ENCODE measurements around the gene TREM2. TPM values are rescaled to one million over a fixed set of nuclear protein-coding genes. Genes with fewer than 3 reads are reported as not detected.
"Not testable (repeated sequence)": the region's sequence is repeated elsewhere in the genome, so short reads cannot be mapped to it uniquely, and the experiment has no call there.

Gene TREM2
- polyA plus RNA-seq, 4 donors = 0.16 to 0.81 (median 0.21) TPM; not detected in 1

GRCh38 chr6:41189046-41189445 is 26.1 kb upstream of the TREM2 start:
- H3K27me3 ChIP-seq (ENCODE audit: control insufficient read depth in 3 of 3, insufficient read depth in 3 of 3, low read length in 3 of 3) = peaks cover 0 to 18% (median 0%) of the 10 kb centered on the region in 3 donors
- H3K4me3 ChIP-seq (ENCODE audit: low read depth in 1 of 3, low read length in 3 of 3); DNase-seq; FAIRE-seq; H3K4me1 ChIP-seq (ENCODE audit: control insufficient read depth in 3 of 3, insufficient read depth in 2 of 3, low read depth in 1 of 3, low read length in 2 of 3); H3K9me3 ChIP-seq (ENCODE audit: control insufficient read depth in 2 of 2, insufficient read depth in 1 of 2, low read depth in 1 of 2, low read length in 1 of 2); H3K27ac ChIP-seq (ENCODE audit: low read depth in 1 of 3, low read length in 2 of 3); H3K36me3 ChIP-seq (ENCODE audit: control insufficient read depth in 3 of 3, insufficient read depth in 2 of 3, low read depth in 1 of 3, low read length in 3 of 3): not testable (repeated sequence)

GRCh38 chr6:41187924-41188886 is 25.3 kb upstream of the TREM2 start:
- no peaks in the 10 kb centered on the region for H3K4me1 ChIP-seq (ENCODE audit: control insufficient read depth in 3 of 3, insufficient read depth in 2 of 3, low read depth in 1 of 3, low read length in 2 of 3)
- no peaks in the 10 kb centered on the region for H3K36me3 ChIP-seq (ENCODE audit: control insufficient read depth in 3 of 3, insufficient read depth in 2 of 3, low read depth in 1 of 3, low read length in 3 of 3)
- H3K4me3 ChIP-seq (ENCODE audit: low read depth in 1 of 3, low read length in 3 of 3) = no peak overlapping the region
- WGBS, 3 donors = 76 to 80% (median 77%) methylated on average over 8 of the region's 8 CpGs
- no peak overlapping the region for H3K27ac ChIP-seq (ENCODE audit: low read depth in 1 of 3, low read length in 2 of 3)
- FAIRE-seq = no peak
- DNase-seq = no peak
- peaks cover 0 to 9% of the 10 kb centered on the region in 2 donors for H3K9me3 ChIP-seq (ENCODE audit: control insufficient read depth in 2 of 2, insufficient read depth in 1 of 2, low read depth in 1 of 2, low read length in 1 of 2)
- H3K27me3 ChIP-seq (ENCODE audit: control insufficient read depth in 3 of 3, insufficient read depth in 3 of 3, low read length in 3 of 3) = peaks cover 0 to 18% (median 0%) of the 10 kb centered on the region in 3 donors

- no peaks in the 10 kb centered on the region for H3K4me1 ChIP-seq (ENCODE audit: control insufficient read depth in 3 of 3, insufficient read depth in 2 of 3, low read depth in 1 of 3, low read length in 2 of 3)
- H3K36me3 ChIP-seq (ENCODE audit: control insufficient read depth in 3 of 3, insufficient read depth in 2 of 3, low read depth in 1 of 3, low read length in 3 of 3) = no peaks in the 10 kb centered on the region
- H3K27me3 ChIP-seq (ENCODE audit: control insufficient read depth in 3 of 3, insufficient read depth in 3 of 3, low read length in 3 of 3) = peaks cover 0 to 6% (median 0%) of the 10 kb centered on the region in 3 donors
- FAIRE-seq (no peak), DNase-seq (no peak)
- peaks cover 0 to 9% of the 10 kb centered on the region in 2 donors for H3K9me3 ChIP-seq (ENCODE audit: control insufficient read depth in 2 of 2, insufficient read depth in 1 of 2, low read depth in 1 of 2, low read length in 1 of 2)
- 59 to 81% (median 77%) methylated on average over 10 of the region's 10 CpGs for WGBS, 3 donors
- H3K27ac ChIP-seq (ENCODE audit: low read depth in 1 of 3, low read length in 2 of 3) = no peak overlapping the region
- H3K4me3 ChIP-seq (ENCODE audit: low read depth in 1 of 3, low read length in 3 of 3) = no peak overlapping the region
Observed at GRCh38 chr6:41186031-41186562, 23.2 kb upstream of the TREM2 start.

GRCh38 chr6:41184761-41185160 is 21.8 kb upstream of the TREM2 start:
- no peak overlapping the region for H3K27ac ChIP-seq (ENCODE audit: low read depth in 1 of 3, low read length in 2 of 3)
- DNase-seq (no peak), FAIRE-seq (no peak)
- H3K36me3 ChIP-seq (ENCODE audit: control insufficient read depth in 3 of 3, insufficient read depth in 2 of 3, low read depth in 1 of 3, low read length in 3 of 3) = no peaks in the 10 kb centered on the region
- peaks cover 0 to 6% (median 0%) of the 10 kb centered on the region in 3 donors for H3K27me3 ChIP-seq (ENCODE audit: control insufficient read depth in 3 of 3, insufficient read depth in 3 of 3, low read length in 3 of 3)
- WGBS, 3 donors = 66 to 84% (median 74%) methylated on average over 7 of the region's 7 CpGs
- no peaks in the 10 kb centered on the region for H3K4me1 ChIP-seq (ENCODE audit: control insufficient read depth in 3 of 3, insufficient read depth in 2 of 3, low read depth in 1 of 3, low read length in 2 of 3)
- H3K4me3 ChIP-seq (ENCODE audit: low read depth in 1 of 3, low read length in 3 of 3) = no peak overlapping the region
- H3K9me3 ChIP-seq (ENCODE audit: control insufficient read depth in 2 of 2, insufficient read depth in 1 of 2, low read depth in 1 of 2, low read length in 1 of 2) = peaks cover 0 to 5% of the 10 kb centered on the region in 2 donors

- no peak for FAIRE-seq
- Histone ChIP-seq H3K4me1 (ENCODE audit: control insufficient read depth in 3 of 3, insufficient read depth in 2 of 3, low read depth in 1 of 3, low read length in 2 of 3) (no peaks in the 10 kb centered on the region), H3K9me3 (ENCODE audit: control insufficient read depth in 2 of 2, insufficient read depth in 1 of 2, low read depth in 1 of 2, low read length in 1 of 2) (no peaks in the 10 kb centered on the region), H3K27ac (ENCODE audit: low read depth in 1 of 3, low read length in 2 of 3) (no peak overlapping the region), H3K27me3 (ENCODE audit: control insufficient read depth in 3 of 3, insufficient read depth in 3 of 3, low read length in 3 of 3) (peaks cover 0 to 3% (median 0%) of the 10 kb centered on the region in 3 donors), H3K36me3 (ENCODE audit: control insufficient read depth in 3 of 3, insufficient read depth in 2 of 3, low read depth in 1 of 3, low read length in 3 of 3) (no peaks in the 10 kb centered on the region), H3K4me3 (ENCODE audit: low read depth in 1 of 3, low read length in 3 of 3) (no peak overlapping the region)
- 59 to 75% (median 74%) methylated on average over 4 of the region's 4 CpGs for WGBS, 3 donors
- DNase-seq = peak; percentile 69 to 70
Observed at GRCh38 chr6:41182069-41183034, 19.4 kb upstream of the TREM2 start.

GRCh38 chr6:41181566-41181965 is 18.6 kb upstream of the TREM2 start:
- Histone ChIP-seq H3K4me3 (ENCODE audit: low read depth in 1 of 3, low read length in 3 of 3) (no peak overlapping the region), H3K9me3 (ENCODE audit: control insufficient read depth in 2 of 2, insufficient read depth in 1 of 2, low read depth in 1 of 2, low read length in 1 of 2) (no peaks in the 10 kb centered on the region), H3K4me1 (ENCODE audit: control insufficient read depth in 3 of 3, insufficient read depth in 2 of 3, low read depth in 1 of 3, low read length in 2 of 3) (no peaks in the 10 kb centered on the region), H3K27me3 (ENCODE audit: control insufficient read depth in 3 of 3, insufficient read depth in 3 of 3, low read length in 3 of 3) (peaks cover 0 to 9% (median 0%) of the 10 kb centered on the region in 3 donors), H3K36me3 (ENCODE audit: control insufficient read depth in 3 of 3, insufficient read depth in 2 of 3, low read depth in 1 of 3, low read length in 3 of 3) (no peaks in the 10 kb centered on the region), H3K27ac (ENCODE audit: low read depth in 1 of 3, low read length in 2 of 3) (no peak overlapping the region)
- WGBS, 3 donors = 16 to 51% (median 33%) methylated on average over 1 of the region's 1 CpG
- FAIRE-seq (no peak), DNase-seq (no peak)

GRCh38 chr6:41179163-41179562 is 16.2 kb upstream of the TREM2 start:
- H3K27me3 ChIP-seq (ENCODE audit: control insufficient read depth in 3 of 3, insufficient read depth in 3 of 3, low read length in 3 of 3) = peaks cover 0 to 12% (median 0%) of the 10 kb centered on the region in 3 donors
- H3K4me3 ChIP-seq (ENCODE audit: low read depth in 1 of 3, low read length in 3 of 3) = no peak overlapping the region
- H3K27ac ChIP-seq (ENCODE audit: low read depth in 1 of 3, low read length in 2 of 3) = no peak overlapping the region
- no peaks in the 10 kb centered on the region for H3K36me3 ChIP-seq (ENCODE audit: control insufficient read depth in 3 of 3, insufficient read depth in 2 of 3, low read depth in 1 of 3, low read length in 3 of 3)
- DNase-seq = no peak
- H3K4me1 ChIP-seq (ENCODE audit: control insufficient read depth in 3 of 3, insufficient read depth in 2 of 3, low read depth in 1 of 3, low read length in 2 of 3) = no peaks in the 10 kb centered on the region
- H3K9me3 ChIP-seq (ENCODE audit: control insufficient read depth in 2 of 2, insufficient read depth in 1 of 2, low read depth in 1 of 2, low read length in 1 of 2) = no peaks in the 10 kb centered on the region
- no peak for FAIRE-seq
- 61 to 76% (median 63%) methylated on average over 4 of the region's 4 CpGs for WGBS, 3 donors

- DNase-seq = no peak
- FAIRE-seq = no peak
- WGBS, 3 donors = 91 to 99% (median 94%) methylated on average over 2 of the region's 2 CpGs
- no peak overlapping the region for H3K4me3 ChIP-seq (ENCODE audit: low read depth in 1 of 3, low read length in 3 of 3)
- no peak overlapping the region for H3K27ac ChIP-seq (ENCODE audit: low read depth in 1 of 3, low read length in 2 of 3)
- no peaks in the 10 kb centered on the region for H3K4me1 ChIP-seq (ENCODE audit: control insufficient read depth in 3 of 3, insufficient read depth in 2 of 3, low read depth in 1 of 3, low read length in 2 of 3)
- peaks cover 0 to 14% (median 0%) of the 10 kb centered on the region in 3 donors for H3K27me3 ChIP-seq (ENCODE audit: control insufficient read depth in 3 of 3, insufficient read depth in 3 of 3, low read length in 3 of 3)
- H3K36me3 ChIP-seq (ENCODE audit: control insufficient read depth in 3 of 3, insufficient read depth in 2 of 3, low read depth in 1 of 3, low read length in 3 of 3) = no peaks in the 10 kb centered on the region
- no peaks in the 10 kb centered on the region for H3K9me3 ChIP-seq (ENCODE audit: control insufficient read depth in 2 of 2, insufficient read depth in 1 of 2, low read depth in 1 of 2, low read length in 1 of 2)
Observed at GRCh38 chr6:41177695-41178094, 14.8 kb upstream of the TREM2 start.
